B cell (primary cell): Measurements from ENCODE around the gene BHLHA15. TPM values are rescaled to one million over a fixed set of nuclear protein-coding genes. Genes with fewer than 3 reads are reported as not detected.

Experiments
- ATAC-seq: fragments of 200-7000 bp; cut with Tn5 transposase; one replicate; pipeline ENCODE4 v1.10.0; 2021; ENCODE audit warnings: low read depth, mild to moderate bottlenecking, moderate number of reproducible peaks, moderate library complexity
- CTCF ChIA-PET: fragments of 350-600 bp; sonication (Branson Sonifier 250); formaldehyde crosslinking; loops from one replicate; lab custom pipeline; 2021; ENCODE audit warnings: antibody characterized with exemption, inconsistent platforms; lab: Charles Lee
- POLR2A ChIA-PET: fragments of 350-600 bp; sonication (Branson Sonifier 250); formaldehyde crosslinking; loops from one replicate; lab custom pipeline; 2021; ENCODE audit warnings: antibody characterized with exemption; lab: Charles Lee
- DNase-seq: peaks from one replicate; pipeline ENCODE4 v3.0.0; 2013
- H2AFZ ChIP-seq: 2 replicates; pipeline ENCODE4 v1.6.1; 2012; ENCODE audit warnings: mild to moderate bottlenecking, low read depth, low read length; ENCODE audit not compliant: insufficient read depth, poor library complexity, severe bottlenecking
- H3K27ac ChIP-seq, 2 donors: 1 replicate in 1 of 2; 2 replicates in 1 of 2; pipeline ENCODE4 v1.5.1; 2012 to 2013; ENCODE audit warnings: low read length in 2 of 2, mild to moderate bottlenecking in 2 of 2, moderate library complexity in 1 of 2
- H3K27me3 ChIP-seq, 4 experiments: fragments of 200-600 bp in 1 of 4; sonication (generic) in 1 of 4; replicated peaks in 1 of 4; 1 replicate in 2 of 4; 2 replicates in 2 of 4; pipeline versions ENCODE4 v1.6.1 to v1.7.0; 2013 to 2016; ENCODE audit warnings: low read length in 3 of 4, mild to moderate bottlenecking in 2 of 4, mixed read lengths in 1 of 4, moderate library complexity in 1 of 4; ENCODE audit not compliant: insufficient read depth in 4 of 4, control insufficient read depth in 3 of 4; ENCODE audit errors: control extremely low read depth in 1 of 4
- H3K36me3 ChIP-seq, 2 experiments: replicated peaks in 1 of 2; 1 replicate in 1 of 2; 2 replicates in 1 of 2; pipeline versions ENCODE4 v1.6.1 to v1.7.1; 2013; ENCODE audit warnings: low read length in 1 of 2; ENCODE audit not compliant: insufficient read depth in 2 of 2, control insufficient read depth in 1 of 2; ENCODE audit errors: control extremely low read depth in 1 of 2, extremely low read depth in 1 of 2
- H3K4me1 ChIP-seq, 2 donors: fragments of 200-600 bp in 1 of 2; sonication (generic) in 1 of 2; 1 replicate in 1 of 2; 2 replicates in 1 of 2; pipeline versions ENCODE4 v1.5.1 to v1.6.1; 2013 to 2017; ENCODE audit warnings: low read length in 2 of 2; ENCODE audit not compliant: control insufficient read depth in 2 of 2, insufficient read depth in 2 of 2
- H3K4me2 ChIP-seq: replicated peaks from 2 replicates; pipeline ENCODE3; 2012; ENCODE audit warnings: mild to moderate bottlenecking, low read depth, low read length; ENCODE audit not compliant: poor library complexity, severe bottlenecking
- H3K4me3 ChIP-seq, 5 experiments: fragments of 200-600 bp in 1 of 5; sonication (generic) in 1 of 5; 1 replicate in 3 of 5; 2 replicates in 2 of 5; pipeline versions ENCODE4 v1.5.1 to v1.7.0; 2011 to 2016; ENCODE audit warnings: low read length in 4 of 5, mild to moderate bottlenecking in 4 of 5, low read depth in 2 of 5, control low read depth in 1 of 5, moderate library complexity in 1 of 5; ENCODE audit not compliant: insufficient read depth in 1 of 5; ENCODE audit errors: control extremely low read depth in 1 of 5, extremely low read depth in 1 of 5
- H3K79me2 ChIP-seq: fragments of 200-600 bp; sonication (generic); one replicate; pipeline ENCODE4 v1.6.0; 2016; ENCODE audit warnings: low read length; ENCODE audit not compliant: control insufficient read depth, insufficient read depth
- H3K9ac ChIP-seq: fragments of 200-600 bp; sonication (generic); 2 replicates; pipeline ENCODE4 v1.6.1; 2017; ENCODE audit warnings: mild to moderate bottlenecking, low read length, moderate library complexity
- H3K9me3 ChIP-seq, 3 donors: one replicate each; pipeline versions ENCODE4 v1.6.1 to v1.7.1; 2013; ENCODE audit warnings: low read length in 2 of 3; ENCODE audit not compliant: control insufficient read depth in 2 of 3, insufficient read depth in 1 of 3; ENCODE audit errors: control extremely low read depth in 1 of 3
- H4K20me1 ChIP-seq: 2 replicates; pipeline ENCODE4 v1.6.0; 2012; ENCODE audit warnings: mild to moderate bottlenecking, low read length; ENCODE audit not compliant: insufficient read depth, control insufficient read depth, poor library complexity, severe bottlenecking
- H3K27ac Mint-ChIP-seq: one replicate; pipeline ENCODE4 v1.8.0; 2021; ENCODE audit warnings: mixed read lengths
- H3K27me3 Mint-ChIP-seq: one replicate; pipeline ENCODE4 v1.8.0; 2021; ENCODE audit warnings: mixed read lengths
- H3K4me1 Mint-ChIP-seq: one replicate; pipeline ENCODE4 v1.8.0; 2021; ENCODE audit warnings: mixed read lengths
- H3K4me3 Mint-ChIP-seq: one replicate; pipeline ENCODE4 v1.8.0; 2021; ENCODE audit warnings: mixed read lengths
- H3K9me3 Mint-ChIP-seq: one replicate; pipeline ENCODE4 v1.8.0; 2022; ENCODE audit warnings: mixed read lengths; ENCODE audit not compliant: insufficient read depth
- CTCF ChIP-seq: fragments of 200-600 bp; IDR thresholded peaks from one replicate; pipeline ENCODE4 v1.8.0; 2022; ENCODE audit warnings: antibody characterized with exemption, mild to moderate bottlenecking
- EZH2 ChIP-seq: IDR thresholded peaks from 2 replicates; pipeline ENCODE4 v1.6.1; 2012; ENCODE audit warnings: borderline replicate concordance, low read depth, mild to moderate bottlenecking, moderate library complexity, low read length; ENCODE audit not compliant: insufficient read depth, poor library complexity, severe bottlenecking
- WGBS: methylation state at CpG from one replicate; pipeline ENCODE4 v1.1.5; 2013; ENCODE audit warnings: missing lambda C conversion rate; ENCODE audit not compliant: insufficient coverage; 5-methylcytosine and 5-hydroxymethylcytosine counted together
- intact Hi-C: fragments of 100-400 bp; cut with micrococcal nuclease; formaldehyde crosslinking; loops from one replicate; pipeline ENCODE4 v1.10.0; 2022
- polyA plus RNA-seq: library from polyadenylated mRNA; depleted of rRNA; stranded (reverse); fragments of >200 nt; gene quantifications from 2 replicates; pipeline ENCODE4 v1.2.3, GENCODE V29; 2012
- total RNA-seq, 2 donors: library from RNA; stranded (reverse); fragments of 120-200 nt in 1 of 2; gene quantifications; 1 replicate in 1 of 2; 2 replicates in 1 of 2; pipeline versions ENCODE4 v1.2.3 to v1.2.4, GENCODE V29; 2013 to 2022

The BHLHA15 gene
- total and polyA plus RNA-seq, 2 donors (not counting 1 experiment from before 2014, with no cell fraction given), result 0.74 to 2.2 TPM

GRCh38 chr7:98223898-98224700, 12.9 kb downstream of the BHLHA15 start:
- Histone ChIP-seq H3K79me2 (no peaks in the 10 kb centered on the region), H3K36me3 (peaks cover 0 to 48% of the 10 kb centered on the region in 2 experiments), H3K27ac (no peak overlapping the region), H3K4me2 (no peak overlapping the region), H4K20me1 (peaks cover 22% of the 10 kb centered on the region), H3K27me3 (peaks cover 0 to 3% (median 0%) of the 10 kb centered on the region in 4 experiments), H3K9me3 (no peaks in the 10 kb centered on the region), H3K9ac (no peak overlapping the region), H2AFZ (no peak overlapping the region), H3K4me3 (no peak overlapping the region), H3K4me1 (peaks cover 8 to 16% of the 10 kb centered on the region in 2 donors)
- DNase-seq, result no peak
- Mint-ChIP-seq H3K27ac (no peak overlapping the region), H3K4me3 (no peak overlapping the region), H3K4me1 (peaks cover 10% of the 10 kb centered on the region), H3K9me3 (no peaks in the 10 kb centered on the region), H3K27me3 (no peaks in the 10 kb centered on the region)
- ChIA-PET CTCF (no interaction called here), POLR2A (interaction anchor here (0.5 kb wide), 1 partner anchor 1251 kb away, joined by 4 read pairs; no protein-coding TSS in a partner anchor)
- intact Hi-C loops, result no loop called here
- ATAC-seq, result no peak
- TF ChIP-seq EZH2 (no peak), CTCF (no peak)
- 93% methylated on average over 21 of the region's 21 CpGs for WGBS

GRCh38 chr7:98224701-98225181, 13.5 kb downstream of the BHLHA15 start:
- ATAC-seq (no peak), DNase-seq (no peak)
- H3K27ac Mint-ChIP-seq, result no peak overlapping the region
- ChIA-PET CTCF (no interaction called here), POLR2A (interaction anchor here (0.5 kb wide), 1 partner anchor 1251 kb away, joined by 4 read pairs; no protein-coding TSS in a partner anchor)
- no peak for TF ChIP-seq EZH2
- TF ChIP-seq CTCF, result no peak
- H3K9me3 Mint-ChIP-seq, result no peaks in the 10 kb centered on the region
- peaks cover 5% of the 10 kb centered on the region for H3K4me1 Mint-ChIP-seq
- no peak overlapping the region for H3K27ac ChIP-seq
- H3K4me3 Mint-ChIP-seq, result no peak overlapping the region
- no peaks in the 10 kb centered on the region for H3K9me3 ChIP-seq
- no peaks in the 10 kb centered on the region for H3K27me3 Mint-ChIP-seq
- intact Hi-C loops, result no loop called here
- no peak overlapping the region for H3K9ac ChIP-seq
- H4K20me1 ChIP-seq, result peaks cover 20% of the 10 kb centered on the region
- H3K4me3 ChIP-seq, result no peak overlapping the region
- H3K4me1 ChIP-seq, result peaks cover 3 to 11% of the 10 kb centered on the region in 2 donors
- H3K4me2 ChIP-seq, result no peak overlapping the region
- H3K27me3 ChIP-seq, result peaks cover 0 to 3% (median 0%) of the 10 kb centered on the region in 4 experiments
- H2AFZ ChIP-seq, result no peak overlapping the region
- WGBS, result 96% methylated on average over 21 of the region's 21 CpGs
- H3K79me2 ChIP-seq, result no peaks in the 10 kb centered on the region
- peaks cover 0 to 51% of the 10 kb centered on the region in 2 experiments for H3K36me3 ChIP-seq
